ENCODE results near the gene HOXB9.

Gene HOXB9

DNA sequence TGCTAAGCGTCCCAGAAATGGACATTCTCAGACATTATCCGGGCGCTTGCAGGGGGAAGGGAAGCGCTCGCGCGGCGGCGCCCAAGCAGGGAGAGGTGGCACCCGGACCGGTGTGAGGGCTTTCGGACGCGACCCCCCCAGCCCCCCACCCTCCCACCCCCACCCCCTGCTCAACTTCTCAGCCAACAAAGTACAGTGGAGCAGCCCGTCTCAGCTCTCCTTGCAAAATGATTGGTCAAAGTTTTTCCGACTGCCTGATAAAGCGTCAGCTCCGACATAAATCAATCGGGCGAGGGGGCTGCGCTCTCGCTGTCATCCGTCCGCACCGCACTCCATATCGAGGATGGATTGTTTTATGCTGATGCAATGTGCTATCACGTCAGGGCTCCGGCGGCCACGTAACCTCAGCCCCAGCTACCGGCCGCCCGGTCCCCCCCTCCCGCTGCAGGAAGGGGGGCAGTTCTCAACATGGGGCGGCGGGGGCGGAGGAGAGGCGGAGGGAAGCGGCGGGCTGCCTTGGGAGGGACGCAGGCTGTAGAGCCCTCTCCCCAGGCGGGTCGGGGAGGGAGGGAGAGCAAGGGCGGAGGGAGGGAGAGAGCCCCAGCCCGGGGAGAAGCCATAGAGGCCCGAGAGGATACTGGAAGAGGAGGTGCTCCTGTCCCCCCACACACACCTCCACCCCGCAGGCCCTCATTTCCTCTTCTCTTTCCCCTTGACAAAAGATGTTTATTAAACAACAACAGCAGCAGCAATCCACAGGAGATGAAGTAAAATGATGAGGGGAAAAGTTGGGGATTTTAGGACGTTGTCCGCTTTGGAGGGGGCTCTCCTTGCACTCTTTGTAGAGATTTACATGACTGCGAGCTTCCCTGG is at the start of gene HOXB9:
Gene HOXB9 (minus strand): TSS at position 114 of the 873 bp plus-strand sequence. CDS start 89 bp downstream, at position 25.
- DNase-seq (ENCODE audit: low read depth), result no peak

DNA sequence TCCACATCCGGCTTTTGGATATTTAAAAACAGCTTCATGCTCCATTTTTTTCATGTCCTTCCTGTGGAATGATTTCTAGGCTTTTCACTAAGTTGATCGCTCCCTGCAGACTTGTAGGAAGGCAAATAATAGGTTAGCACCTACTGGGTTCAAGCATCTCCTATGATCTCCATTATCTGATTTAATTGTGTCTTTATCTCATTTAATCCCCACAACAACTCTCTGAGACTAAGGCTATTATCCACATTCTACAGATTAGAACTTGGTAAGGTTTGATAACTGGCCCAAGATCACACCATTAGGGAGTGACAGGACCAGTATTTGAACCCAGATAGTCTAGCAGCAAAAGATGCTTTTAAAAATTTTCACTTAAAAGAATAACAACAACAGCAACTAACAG is 46.2 kb upstream of the HOXB9 start:
- no peak for DNase-seq (ENCODE audit: low read depth)

DNA sequence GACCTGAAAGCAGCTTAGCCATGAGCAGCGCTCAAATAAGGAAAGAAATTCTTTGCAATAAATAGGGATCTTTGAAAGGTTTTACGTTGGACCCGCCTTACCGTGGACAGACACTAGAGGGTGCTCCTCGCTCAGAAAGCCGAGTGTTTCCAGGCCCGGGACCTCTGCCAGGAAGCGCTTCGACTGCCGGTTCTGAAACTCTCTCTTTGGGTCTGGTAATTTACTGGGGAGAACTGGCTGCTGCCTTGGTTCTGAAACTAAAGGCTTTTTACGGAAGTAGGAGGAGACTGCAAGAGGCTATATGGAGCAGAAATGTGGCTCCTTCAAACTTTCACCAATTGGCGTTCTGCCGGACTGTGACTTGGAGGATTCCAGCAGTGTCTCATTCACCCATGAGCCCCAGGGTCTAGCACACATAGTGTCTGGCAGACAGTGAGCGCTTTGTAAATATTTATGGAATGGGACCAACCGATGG is 45.6 kb upstream of the HOXB9 start:
- DNase-seq (ENCODE audit: low read depth), result peak; percentile 61

DNA sequence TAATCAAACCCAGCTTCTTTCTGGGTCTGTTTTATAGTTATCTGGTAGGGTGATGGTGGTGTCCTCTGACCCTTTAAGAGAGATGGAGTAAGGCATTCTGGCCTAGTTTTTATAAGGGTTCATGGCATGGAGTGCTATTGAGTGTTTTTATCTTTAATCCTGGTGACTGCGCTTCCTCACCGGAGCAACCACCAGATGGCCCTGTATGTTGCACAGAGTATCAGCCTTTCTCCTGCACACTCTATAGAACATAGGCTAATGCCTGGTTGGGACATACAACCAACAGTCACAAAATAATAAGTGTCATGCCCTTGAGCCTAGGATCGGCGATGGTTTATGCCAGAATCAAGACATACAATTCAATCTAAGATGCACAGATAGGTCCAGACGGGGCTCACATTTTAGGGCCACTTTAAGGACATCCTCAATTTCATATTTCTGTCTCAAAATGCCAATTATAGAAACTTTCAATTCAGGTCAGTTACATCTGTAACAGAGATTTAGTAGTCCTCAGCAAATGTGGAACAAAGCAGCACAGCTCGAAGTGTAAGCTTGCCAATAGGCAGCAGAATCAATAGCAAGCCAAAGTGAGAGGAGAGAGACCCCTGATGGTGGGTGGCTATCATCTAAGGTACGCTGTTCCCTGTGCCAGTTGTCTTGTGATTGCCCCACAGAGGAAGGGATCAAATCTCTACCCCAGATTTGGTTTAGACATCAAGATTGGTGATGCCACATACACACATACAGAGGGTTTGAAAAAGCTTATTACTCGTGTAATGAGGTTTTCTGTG is 37.2 kb upstream of the HOXB9 start:
- DNase-seq (ENCODE audit: low read depth), result no peak

DNA sequence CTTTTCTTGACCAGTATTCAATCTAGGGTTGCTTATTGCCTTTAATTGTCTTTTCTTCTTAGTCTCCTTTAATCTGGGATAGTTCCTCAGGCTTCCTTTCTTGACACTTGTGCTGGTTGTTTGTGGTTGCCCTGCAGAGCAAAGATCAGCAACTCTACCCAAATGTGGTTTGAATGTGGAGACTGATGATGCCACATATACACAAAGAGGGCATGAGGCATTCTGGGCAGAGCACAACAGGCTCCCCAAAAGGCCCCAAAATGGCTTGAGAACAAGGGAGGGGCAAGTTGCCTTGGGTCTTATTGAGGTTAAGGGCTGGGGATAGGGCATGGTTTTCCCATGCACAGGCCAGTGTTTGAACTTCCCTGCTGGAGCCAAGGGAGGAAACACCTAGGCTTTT is 29.8 kb upstream of the HOXB9 start:
- DNase-seq (ENCODE audit: low read depth), result no peak

DNA sequence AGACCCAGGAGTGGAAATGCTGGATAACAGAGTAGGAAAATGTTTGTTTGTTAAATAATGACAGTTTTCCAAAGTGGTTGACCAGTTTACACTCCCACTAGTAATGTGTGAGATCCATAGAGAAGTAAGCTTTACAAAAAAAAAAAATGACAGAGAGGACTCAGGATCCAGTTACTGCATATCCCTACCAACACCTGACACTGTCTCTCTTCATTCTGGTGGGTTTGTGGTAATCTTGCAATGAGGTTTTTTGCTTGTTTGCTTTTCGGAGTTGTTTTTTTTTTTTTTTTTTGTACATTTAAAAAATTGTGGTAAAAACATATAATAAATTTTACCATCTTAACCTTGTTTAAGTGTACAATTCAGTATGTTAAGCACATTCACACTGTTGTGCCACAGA is 23.6 kb upstream of the HOXB9 start:
- no peak for DNase-seq (ENCODE audit: low read depth)

DNA sequence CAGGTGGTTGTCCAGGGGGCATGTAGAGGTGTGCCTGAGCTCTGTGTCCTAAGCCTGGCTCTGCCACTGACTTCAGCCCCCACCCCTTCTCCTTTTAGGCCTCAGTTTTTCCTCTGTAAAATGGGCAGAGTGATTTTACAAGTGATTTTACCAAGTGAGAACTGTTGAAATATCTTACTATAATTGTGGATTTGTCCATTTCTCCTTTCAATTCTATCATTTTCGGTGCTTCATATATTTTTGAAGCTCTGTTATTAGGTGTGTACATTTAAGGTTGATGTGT is 21.7 kb upstream of the HOXB9 start:
- DNase-seq (ENCODE audit: low read depth), result no peak

DNA sequence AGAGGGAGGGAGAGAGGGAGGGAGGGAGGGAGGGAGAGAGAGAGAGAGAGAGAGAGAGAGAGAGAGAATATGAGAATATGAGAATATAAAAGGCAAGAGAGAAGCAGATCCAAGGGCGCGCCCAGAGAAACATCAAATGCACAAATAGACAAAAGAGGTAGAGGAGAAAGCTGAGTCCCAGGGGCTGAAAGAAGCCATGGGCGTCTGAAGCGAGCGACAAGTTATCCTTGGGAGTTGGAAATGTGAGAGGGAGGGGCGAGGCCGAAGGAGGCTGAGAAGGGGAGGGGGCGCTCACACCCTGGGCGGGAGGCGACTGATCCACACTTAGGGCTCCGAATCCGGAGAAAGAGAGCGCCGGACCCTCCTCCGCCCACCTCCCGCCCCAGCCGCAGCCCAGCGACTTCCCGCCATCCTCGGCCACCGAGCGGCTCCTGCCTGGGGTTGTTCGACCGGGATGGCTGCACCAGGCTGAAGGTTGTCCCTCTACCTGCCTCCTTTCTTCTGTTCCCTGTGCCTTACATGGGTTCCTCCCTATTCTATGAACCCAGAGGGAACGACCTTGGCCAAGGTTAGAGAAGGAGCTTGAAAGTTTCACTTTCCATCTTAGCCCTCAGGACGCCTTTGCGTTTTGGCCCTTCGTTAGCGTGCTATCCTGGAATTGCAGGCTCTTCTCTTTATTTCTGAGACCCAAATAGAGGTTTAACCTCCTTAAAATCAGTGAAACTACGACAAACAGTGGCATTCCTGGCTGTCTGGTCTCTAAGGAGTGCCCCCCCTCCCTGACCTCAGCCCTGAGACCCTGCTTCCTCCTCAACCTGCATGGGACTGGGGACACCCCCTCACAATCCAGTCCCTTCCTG is 21.2 kb upstream of the HOXB9 start:
- DNase-seq (ENCODE audit: low read depth), result no peak

DNA sequence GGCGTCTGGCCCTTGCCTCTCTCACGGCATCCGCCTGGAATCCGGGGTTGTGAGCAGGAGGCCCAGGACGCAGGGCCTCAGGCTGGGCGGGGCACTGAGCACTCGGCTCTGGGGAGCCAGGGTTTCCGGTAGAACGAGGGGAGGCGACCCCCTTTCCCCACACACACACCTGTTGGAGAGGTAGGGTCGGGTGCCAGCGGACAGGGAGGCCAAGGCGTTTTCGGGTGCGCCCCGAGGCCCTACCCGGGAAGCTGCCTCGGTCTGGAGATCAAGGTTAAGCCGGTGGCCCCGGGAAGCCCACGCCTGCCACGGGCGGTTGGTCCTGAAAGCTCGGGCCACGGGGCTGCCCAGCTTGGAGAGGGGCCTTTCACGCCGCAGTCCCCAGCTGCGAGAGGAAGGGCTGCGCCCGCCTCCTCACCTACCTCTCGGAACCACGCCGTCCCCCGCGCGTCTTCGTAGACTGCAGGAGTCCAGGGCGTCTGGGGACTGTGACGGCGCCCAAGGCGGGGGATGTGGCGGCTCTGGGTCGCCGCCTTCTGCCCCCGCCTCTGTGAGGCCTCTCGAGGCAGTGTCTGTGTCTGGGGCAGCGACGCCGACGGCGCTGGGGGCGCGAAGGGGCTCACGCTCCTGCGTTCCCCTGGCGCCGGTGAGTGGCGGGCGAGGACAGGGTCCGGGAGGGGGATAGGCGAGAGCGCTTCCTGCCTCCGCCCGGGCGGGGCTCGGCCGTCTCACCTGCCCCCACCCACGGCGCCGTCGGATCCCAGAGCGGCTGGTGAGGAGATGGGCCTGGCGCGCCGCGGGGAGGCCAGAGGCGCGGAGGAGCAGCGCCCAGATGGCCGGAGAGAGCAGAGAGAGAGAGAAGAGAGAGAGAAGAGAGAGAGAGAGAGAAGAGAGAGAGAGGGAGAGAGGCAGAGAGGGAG is 20.3 kb upstream of the HOXB9 start:
- DNase-seq (ENCODE audit: low read depth), result no peak

DNA sequence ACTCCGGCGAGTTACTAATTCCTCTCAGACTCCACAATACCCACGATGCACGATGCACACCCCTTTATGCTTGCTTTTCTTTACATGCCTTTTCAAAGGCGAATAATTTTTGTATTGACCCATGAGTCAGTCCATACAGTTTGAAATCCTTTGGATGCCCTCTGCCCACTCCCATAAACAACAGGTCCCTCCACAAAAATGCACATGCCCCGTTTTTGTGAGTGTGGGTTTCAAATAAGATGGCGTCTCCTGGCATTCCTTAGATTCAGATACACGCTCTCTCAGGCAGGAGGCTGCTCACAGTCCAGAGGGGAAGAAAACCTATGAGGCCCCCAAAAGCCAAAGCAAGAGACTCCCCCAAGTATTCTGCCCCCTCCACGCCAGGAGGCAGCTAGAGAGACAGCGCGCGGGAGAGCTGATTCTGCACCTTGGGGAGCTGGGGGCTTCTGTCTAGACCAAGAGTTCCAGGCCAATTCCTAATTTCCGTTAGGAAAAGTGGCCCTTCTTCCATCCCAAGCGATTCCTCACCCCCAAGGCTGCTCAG is 19.6 kb upstream of the HOXB9 start:
- no peak for DNase-seq (ENCODE audit: low read depth)

DNA sequence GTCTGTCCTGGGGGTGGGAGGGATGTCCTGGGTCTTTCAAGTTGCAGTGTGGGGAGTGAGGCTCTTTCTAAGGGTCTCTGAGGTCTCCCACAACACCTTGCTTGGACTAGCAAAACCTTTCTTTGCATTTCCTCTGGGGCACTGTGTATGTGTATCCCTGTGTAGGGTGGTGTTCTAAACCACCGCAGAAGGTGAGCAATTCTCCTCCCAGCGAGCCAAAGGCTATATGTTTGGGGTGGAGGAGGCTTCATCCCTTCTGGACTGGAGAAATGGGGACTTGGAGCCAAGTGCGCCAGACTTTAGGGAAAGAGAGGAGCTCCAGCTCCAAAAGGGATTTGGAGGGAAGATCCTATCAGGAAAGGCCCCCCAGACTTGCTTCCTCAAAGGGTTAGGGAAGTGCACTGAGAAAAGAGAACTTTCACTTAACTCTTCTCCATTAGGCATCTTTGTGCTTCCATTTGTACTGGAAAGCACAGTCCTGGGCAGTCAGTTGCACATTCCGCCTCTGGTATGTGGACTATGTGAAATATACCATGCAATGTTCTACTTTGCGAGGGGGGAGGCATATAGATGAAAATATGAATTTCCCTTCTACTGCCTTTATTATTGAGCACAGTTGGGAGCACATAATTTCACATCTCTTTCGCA is 18.9 kb upstream of the HOXB9 start:
- no peak for DNase-seq (ENCODE audit: low read depth)

DNA sequence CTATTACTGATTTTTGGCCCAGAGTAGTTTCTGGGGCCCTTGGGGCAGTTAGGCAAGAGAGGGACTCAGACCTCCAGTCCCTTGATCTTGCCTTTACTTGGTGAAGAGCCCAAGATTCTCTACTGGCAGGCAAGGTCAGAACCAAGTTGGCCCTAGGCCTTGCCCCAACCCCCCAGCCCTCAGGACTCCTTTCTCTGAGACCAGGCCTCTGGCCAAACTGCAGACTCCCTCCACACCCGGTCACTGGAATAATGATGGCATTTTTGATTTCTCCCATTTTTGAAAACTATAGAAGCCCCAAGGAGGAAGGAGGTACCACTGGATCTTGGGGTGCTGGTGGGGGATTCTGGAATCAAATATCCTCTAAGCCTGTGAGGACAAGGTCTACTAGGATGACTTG is 18.0 kb upstream of the HOXB9 start:
- no peak for DNase-seq (ENCODE audit: low read depth)

DNA sequence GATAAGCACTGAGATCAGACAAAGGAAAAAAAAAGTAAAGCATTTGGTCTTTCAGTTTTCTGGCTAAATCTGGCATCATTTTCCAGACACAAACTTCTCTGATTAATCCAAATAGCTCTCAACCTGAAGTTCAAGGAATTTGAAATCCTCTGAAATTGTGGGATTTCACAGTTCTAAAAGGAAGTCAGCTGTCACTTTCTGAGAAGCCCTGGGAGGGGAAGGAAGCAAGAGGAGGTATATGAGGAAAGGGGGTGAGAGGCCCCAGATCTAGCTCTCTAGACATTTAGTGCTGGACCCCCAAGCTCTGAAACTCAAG is 17.5 kb upstream of the HOXB9 start:
- DNase-seq (ENCODE audit: low read depth), result no peak

DNA sequence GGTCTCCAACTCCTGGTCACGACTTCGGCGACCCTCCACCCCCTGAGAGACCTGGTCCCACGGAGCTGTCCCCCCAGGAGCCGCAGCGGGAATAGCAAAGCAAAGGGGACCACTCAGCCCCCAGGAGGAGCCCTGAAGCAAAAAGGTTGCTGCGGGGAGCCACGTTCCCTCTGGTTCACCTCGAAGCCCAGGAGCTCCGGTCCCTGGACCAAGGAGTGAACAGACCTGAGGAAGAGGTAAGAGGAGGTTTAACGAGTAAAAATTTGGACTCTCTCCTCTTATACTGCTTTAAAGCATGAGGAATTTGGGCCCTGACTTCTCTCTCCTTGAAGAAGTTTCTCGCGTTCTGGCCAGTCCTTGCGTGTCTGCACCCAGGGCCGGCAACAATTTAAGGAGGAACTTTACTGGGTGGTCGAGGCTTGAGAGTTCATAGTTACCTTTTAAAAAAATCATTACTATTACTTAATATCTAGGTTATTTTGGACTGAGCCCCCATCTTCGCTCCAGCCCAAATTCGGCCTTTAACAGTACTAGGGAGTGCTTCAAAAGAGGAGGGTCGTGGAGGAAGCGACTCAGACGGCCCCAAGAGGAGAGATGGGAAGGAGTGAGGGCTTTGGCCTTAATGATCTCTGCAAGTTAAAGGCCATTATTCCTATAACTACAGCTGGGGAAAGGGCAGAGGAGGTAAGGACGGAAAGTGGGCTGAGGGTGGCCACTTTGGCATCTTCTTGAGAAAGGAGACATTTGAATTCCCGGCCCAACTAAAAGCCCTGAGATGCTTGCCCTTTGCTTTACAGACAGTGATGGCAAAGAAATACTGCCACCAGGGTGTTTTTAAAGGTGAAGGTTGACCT is 16.9 kb upstream of the HOXB9 start:
- DNase-seq (ENCODE audit: low read depth), result no peak

DNA sequence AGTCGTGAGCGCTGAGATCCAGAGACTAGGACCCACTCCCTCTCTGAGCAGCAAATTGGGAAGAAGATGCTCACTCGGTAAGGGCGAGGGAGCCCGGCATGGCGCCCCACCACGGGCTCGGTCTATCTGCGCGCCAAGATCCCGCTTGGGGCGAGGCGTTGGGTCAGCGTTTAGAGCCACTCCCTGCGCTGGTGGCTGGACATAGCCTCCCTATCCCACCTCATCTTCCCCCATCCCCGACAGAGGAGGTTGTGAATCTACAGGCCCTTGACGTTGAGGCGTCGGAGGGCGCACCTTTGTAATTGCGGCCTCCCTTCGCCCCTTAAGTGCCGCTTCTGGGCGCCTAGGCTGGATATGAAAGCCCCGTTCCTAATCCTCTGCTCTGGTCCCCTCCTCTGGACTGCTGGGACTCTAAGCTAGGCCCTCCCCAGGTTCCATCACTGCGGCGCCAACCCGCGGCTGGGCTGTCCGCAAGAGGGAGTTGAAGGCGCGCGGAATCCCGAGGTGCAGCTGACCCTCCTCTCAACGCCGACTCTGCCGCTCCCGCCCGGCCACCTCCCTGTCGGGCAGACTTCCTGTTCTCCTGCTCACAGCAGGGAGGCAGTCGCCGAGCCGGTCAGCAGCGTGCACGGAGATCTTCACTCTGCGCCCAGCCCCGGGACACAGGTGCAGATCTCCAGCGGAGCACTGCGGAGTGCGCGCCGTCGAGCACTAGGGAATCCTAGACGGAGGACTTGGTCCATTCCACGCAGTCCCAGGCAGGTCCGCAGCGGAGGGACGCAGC is 16.1 kb upstream of the HOXB9 start:
- DNase-seq (ENCODE audit: low read depth), result no peak

DNA sequence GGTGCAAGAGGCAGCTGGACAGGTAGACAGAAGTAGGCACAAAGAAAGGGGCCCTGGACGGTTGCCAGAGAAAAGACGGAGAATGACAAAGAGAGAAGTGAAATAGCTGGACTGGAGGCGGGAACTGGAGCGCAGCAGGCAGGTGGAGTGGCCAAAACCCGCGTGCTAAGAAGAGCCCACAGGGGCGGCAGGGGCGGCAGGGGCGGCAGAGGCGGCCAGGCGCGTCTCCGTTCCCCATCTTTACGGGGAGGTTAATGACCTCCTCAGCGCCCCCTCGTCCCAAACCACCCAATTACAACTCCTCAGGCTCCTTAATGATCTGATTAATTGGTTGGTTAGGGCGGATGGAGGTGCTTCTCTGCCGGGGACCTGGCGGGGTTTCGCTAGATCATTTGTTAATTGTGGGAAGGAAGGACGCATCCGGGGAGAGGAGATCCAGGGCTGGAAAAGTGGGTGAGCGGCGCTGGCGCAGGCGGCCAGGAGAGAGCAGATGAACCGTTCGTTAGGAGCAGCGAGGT is 15.4 kb upstream of the HOXB9 start:
- no peak for DNase-seq (ENCODE audit: low read depth)

DNA sequence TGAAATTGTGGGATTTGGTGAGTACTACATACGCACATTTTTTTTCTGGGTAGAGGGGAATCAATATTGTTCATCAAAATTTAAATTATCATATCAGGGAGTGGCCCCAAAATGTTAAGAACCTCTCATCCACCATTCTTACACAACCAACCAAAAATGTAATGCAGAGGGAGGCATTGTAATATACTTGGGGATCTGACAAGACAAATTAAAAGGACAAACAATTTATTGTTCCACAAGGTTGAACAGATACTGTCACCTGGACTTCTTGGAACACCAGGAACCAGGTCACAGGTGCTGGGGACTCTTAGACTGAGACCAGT is 14.7 kb upstream of the HOXB9 start:
- DNase-seq (ENCODE audit: low read depth), result no peak

DNA sequence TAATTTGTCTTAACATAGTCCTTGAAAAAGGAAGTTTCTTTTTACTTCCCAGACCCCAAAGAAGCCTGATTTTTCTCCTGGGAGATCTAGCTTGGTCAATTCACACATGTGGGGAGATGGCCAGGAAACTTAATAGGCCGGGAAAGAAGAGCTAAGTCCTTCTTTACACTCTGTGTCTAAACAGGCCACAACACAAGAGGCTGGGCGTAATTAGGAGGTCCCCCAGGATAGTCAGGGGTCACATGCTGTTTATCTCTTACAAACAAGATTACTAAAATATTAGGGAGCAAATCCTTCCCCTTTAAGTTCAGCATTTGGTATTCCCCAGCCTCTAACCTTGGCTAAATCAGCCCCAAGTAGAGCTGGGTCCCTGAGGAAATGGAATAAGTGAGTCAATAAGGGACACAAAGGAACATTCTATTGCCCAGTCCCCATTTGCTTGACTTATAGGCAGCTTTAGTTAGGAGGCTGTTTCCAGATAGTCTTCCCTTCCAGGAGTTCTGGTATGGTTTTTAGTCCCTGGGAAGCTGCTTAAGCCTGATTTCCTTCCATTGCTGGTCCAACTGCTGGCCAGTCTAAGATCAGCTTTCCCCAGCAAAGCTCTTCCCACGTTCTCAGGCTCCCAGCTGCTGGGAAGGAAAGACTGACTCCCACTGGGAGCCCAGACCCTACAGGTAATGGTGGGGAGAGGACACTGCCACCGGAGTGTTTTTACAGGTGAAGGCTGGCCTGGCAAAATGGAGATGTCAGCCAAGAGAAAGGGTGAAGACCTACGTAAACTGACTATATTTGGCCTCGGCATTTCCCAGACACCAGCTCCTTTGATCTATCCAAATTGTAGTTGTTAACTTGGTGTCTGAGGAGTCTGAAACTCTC is 14.1 kb upstream of the HOXB9 start:
- no peak for DNase-seq (ENCODE audit: low read depth)

Data from fibroblast of gingiva (primary cell).